Retina (tissue), 1 donor: Measurements from ENCODE around the gene TMEM266.

Experiments used
- DNase-seq: peaks from one replicate; pipeline ENCODE4 v3.0.0-alpha.2; 2016

TMEM266 gene

DNA sequence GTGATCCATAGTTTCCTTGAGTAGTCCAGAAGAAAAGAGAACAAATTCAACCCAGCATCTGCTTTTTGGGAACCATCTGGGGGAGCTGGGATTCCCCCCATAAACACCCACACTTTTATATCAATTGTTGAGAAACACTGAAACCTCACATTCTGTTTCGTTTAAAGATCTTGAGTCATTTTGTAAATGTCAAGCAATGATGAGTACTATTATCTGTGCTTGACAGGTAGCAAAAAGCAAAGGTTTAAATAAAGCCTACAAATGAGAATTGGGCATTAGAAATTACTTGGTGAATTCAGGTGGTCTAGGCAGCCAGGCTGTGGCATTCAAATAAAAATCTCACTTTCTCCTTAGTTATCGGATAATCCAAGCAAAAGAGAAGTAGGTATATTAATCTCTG, 75.7 kb downstream of the TMEM266 start:
- no peak for DNase-seq

DNA sequence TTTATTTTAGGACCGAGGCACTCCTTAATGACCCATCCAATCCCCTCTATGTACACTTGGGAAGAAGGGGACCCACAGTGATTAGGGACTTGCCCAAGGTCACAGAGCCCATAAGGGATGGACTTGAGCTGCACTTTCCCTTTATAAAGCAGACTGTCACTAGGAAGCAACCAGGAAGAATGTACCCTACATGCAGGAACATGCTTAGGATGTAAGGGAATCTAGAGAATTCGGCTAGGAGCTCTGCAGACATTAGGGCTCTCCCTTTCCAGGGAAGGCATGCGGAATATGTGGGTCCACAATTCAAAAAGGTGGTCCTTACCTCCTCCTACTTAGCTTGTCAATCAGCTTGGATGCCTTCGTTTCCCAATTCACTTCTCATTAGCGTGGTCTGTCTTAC, 78.7 kb downstream of the TMEM266 start:
- DNase-seq: no peak

DNA sequence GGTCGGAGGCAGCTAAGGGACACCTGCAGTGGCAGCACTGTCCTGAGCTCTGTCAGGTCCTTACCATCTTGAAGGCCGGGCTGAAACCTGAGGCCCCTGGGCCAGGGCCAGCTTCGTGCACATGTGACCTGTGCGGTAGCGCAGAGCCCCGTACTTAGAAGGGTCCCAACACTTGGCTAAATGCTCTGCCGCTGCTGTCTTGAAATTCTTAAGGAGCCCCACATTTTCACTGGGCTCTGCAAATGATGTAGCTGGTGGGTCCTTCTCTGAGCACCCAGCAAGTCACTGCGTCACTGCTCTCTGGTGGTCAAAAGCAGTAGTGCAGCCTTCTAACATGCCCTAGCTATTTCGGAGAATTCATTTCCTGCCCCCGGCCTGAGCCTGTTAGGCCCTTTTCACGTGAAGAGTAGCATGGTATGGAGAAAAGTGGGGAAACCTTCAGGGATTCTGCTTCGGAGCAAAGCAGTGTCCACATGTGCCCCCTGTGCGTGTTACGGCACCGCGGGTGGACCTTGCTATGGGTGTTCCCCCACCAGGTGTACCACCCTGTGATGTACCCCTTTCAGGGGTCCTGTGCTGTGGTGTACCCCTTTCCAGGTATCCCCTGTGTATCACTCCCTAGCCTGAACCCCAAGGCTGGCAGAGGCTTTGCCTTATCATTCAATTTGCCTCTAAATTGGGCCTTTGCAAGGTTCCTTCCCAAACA, 79.7 kb downstream of the TMEM266 start:
- DNase-seq: peak; percentile 86

DNA sequence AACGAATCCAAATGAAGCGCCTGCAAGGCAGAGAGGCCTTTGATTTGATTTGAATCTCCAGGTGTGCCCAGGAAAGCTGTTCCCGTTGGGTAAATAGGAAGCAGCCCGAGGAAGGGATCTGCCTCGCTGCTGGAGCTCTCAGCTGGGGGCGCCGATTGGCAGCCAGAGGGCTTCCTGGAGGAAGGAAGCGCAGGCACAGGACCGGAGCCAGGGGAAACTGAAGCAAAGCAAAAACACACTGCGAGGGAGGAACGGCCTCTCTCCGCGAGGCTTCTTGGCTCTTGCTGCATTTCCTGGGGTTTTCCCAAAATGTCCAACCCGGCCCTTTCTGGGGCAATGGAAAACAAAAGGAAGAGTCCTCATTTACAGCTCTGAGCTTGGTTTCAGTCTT, 80.3 kb downstream of the TMEM266 start:
- no peak for DNase-seq

DNA sequence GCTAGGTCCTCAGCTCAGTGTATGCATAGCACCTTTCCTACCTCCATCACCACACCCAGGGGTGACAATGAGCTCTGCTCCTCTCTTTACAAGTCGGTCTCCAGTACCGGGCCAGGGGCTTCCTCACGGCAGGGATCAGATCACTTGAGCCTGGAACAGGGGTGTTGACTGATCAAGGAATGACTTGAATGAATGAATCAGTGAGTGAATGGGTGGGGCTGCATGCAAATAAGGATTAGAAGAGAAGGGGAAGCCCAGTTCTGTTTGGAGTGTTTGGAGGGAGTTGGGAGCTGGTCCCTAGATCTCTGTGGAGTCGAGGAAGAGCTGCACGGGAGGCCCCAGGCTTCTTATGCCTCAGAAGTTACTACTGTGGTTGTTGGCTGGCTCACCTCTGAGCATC, 87.0 kb downstream of the TMEM266 start:
- no peak for DNase-seq

DNA sequence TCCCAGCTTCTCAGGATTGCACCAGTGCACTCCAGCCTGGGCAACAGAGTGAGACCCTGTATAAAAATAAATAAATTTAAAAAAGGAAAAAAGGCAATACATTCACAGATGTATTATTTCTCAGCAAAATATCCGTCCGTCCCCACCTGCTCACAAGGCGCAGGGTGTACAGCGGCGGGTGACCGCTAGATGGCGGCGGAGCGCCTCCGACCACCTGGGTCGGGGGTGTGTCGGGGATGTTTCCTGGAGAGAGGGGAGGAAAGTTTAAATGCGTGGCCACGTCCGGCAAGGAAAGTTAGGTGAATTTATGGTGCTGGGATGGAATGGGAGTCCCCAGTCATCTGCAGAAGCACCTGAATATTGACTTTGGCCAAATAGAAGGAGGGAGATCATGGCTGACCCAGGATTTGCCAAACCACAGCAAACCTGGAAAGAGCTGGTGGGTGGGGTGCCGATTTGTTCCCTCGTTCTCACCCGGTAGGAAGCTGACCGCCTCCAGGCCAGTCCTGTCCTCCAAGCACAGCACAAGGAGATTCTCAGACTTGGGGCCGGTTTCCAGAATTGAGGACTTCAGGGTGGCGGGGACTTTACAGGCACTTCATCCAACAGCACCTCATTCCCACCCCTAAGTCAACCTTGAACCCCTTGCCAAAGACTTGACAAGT, 88.3 kb downstream of the TMEM266 start:
- DNase-seq: peak; percentile 70

DNA sequence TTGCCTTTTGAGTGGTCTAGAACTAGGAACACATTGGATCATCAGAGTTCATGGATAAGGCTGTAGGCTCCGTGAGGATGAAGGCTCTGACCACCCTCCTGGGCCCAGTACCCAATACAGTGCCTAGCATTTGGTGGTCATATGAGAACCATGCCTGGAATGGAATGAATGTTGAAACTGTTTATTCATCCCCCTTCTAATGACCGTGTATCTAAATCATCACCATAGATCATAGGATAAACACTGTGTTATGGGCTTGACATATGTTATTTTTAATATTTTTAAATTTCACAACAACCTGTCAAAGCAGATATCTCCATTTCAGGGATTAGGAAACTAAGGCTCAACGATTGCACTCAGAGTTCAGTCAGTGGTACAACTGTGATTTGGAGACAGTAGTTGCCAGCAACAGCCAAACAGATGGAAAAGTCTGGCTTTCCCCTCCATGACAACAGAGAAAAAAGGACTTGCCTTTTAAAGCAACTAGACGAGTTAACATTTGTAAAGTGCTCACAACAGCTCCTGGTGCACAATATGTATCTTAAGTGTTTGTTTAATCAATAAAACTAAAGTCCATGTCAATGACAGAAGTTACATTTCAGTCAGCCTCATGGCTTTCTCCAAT, 89.6 kb downstream of the TMEM266 start:
- DNase-seq: no peak

DNA sequence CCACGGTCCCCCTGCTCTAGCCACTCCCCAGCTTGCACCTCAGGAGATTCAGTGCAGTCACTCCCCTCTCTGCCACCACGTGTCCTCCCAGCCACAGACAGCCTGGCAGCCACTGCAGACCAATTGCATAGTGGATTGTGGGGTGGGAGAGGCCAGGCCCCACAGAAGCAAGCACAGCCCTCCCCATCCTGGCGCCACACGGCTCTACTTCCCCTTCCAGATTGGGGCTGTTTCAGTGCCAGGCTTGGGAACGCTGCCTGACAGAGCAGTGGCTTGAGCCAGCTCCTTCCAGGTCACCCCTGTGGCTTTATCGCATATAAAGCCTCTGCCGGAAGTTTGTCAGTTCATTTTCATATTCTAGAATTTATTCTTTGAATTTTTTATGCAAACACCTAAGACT, 90.7 kb downstream of the TMEM266 start:
- DNase-seq: peak; percentile 43

DNA sequence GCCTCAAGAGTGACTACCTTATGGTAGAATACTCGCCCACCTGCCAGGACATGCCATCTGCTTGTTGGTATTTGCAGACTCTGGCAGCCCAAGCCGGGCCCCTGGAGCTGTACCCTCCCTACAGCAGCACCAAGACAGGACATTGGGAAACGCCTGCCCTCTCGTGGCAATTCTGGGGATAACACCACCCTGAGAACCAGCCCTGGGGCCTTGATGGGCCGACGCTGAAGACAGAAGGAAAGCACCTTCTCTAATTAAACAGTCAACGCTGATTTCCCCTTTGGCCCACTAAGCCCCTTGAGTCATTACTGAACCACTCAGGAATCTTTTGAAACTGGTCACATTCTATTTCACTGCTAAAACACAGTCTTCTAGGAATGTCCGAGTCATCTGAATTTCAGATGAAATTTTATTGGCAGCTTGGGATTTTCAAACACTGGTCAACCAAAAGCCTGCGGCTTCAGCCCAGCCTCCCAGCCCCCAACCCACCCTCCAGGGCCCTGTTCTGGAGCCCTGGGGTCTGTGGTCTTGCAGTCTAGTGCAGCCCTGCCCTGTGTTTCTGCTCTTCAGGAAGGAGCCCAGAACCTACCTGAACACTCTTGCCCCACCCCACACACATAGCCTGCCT, 91.3 kb downstream of the TMEM266 start:
- peak; percentile 89 for DNase-seq

DNA sequence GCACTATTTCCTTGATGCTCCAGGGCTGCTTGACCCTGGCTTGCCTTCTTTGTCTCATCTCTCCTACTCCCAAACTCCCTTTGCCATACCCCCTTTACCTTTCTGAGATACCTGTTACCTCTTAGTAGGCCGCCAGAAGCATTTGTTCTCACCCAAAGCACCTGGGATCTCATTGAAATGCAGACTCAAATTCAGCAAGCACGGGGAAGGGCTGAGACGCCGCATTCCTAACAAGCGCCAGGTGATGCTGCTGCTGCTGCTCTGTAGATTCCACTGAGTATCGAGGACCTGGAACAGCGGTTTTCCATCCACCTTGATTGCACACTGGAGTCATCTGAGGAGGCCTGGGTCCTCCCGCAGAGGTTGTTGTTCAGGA, 91.8 kb downstream of the TMEM266 start:
- DNase-seq: no peak

DNA sequence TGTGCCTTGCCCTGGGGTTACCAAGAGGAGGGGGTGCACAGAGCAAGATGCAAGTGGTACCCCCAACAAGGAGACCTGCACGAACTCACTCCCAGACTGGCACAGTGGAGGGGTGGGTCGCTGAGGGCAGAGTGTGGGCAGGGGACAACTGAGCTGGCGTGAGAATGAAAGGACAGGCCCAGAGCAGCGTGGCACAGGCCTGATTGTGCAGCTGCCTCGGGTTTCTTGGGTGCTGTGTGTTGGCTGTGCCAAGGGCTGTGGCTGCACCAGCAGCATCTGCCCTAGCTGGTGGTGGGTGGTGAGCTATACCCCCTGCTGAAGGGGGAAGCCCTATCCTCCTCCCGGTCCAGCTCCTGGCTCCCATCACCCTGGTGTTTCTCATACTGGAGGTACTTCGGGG, 92.4 kb downstream of the TMEM266 start:
- DNase-seq: no peak

DNA sequence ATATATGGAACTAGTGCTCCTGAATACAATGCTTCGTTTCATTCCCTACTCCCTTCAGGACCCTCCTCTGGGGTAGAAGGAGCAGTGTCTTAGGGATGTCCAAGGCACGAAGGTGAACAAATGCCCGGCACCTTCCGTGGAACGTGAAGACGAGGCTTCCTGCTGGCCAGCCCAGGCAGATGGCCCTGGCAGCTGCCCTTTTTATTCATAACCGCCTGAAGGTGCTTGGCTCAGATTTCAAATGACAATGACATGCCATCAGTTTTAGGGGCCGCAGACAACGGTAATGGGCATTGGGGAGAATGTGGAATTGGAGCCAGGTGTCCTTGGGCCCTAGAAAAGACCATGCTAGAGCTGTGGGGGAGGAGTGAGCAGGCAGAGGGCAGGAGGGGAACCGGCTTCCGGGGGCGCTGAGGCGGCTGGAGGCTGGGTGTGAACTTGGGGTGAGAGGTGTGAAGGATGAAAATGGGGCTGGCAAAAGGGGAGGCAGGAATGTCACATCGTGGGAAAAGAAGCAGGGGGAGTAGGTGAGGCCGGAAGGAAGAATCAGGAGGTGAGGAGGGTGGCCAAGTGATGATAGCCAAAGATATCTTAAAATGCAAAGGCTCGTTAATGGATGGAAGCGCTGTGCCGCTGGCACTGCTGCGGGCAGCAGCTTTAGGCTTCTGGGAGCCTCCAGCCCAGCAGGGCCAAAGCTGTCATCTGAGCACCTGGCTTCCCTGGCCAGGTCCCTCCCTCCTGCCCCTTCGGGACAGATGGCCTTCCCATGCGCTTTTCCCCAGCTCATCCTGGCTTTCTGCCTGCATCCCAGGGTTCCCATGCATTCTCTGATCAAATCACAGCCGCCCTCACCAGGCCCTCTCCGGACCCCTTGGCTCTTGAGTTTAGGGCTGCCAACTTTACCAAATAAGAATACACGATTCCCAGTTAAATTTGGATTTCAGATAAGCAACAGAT, 93.7 kb downstream of the TMEM266 start:
- DNase-seq: no peak

DNA sequence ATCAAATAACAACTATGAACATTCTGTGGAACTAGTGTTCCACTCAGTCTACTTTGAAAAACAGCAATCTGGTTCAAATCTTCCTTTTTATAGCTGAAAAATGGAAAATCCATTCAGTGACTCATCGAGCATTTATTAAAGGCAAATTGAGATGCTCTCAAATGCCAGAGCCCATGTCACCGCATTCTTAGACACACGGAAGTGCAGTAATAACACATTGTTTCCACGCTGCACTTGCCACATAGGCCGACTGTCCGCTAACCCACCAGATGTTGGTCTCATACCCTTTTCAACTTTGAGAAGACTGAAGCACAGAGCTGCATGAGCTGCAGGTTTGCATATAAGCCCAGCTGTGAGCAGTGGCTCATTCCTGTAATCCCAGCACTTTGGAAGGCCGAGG, 95.9 kb downstream of the TMEM266 start:
- no peak for DNase-seq

DNA sequence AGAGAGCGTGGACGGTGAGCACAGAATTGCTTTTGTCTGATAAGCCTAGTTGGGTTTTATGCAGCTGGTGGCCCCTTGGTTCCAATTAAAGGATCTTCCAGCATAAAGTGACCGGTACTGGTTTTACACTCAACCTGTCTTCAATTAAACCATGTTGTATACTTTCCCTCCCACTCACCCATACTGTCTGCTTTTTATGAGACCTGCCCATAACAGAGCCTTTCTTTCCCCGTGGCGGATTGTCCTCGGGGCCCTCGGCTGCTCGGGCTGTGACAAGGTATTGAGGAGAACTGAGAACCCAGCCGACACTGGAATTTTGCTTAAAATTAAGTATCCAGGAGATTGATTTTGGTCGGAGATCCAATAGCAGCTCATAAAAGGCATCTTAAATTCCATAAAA, 98.4 kb downstream of the TMEM266 start:
- no peak for DNase-seq

DNA sequence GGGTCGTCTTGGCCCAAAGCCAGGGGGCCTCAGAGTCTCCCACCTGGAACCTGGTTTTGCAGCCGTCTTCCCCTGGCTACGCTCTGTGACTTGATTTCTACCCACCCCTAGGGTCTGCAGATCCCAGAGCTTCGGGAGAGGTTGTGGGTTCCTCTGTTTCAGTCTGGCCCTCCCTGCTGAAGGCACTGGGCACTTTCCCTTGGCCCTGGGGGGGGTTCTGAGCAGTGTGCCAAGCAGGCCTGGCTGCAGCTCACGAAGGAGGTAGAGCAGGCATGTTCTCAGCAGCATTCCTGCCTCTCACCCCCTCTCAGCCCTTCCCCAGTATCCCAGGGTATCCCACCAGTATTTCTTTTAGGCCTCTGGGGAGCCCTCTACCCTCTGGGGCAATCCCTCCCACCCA, 99.0 kb downstream of the TMEM266 start:
- DNase-seq: no peak

DNA sequence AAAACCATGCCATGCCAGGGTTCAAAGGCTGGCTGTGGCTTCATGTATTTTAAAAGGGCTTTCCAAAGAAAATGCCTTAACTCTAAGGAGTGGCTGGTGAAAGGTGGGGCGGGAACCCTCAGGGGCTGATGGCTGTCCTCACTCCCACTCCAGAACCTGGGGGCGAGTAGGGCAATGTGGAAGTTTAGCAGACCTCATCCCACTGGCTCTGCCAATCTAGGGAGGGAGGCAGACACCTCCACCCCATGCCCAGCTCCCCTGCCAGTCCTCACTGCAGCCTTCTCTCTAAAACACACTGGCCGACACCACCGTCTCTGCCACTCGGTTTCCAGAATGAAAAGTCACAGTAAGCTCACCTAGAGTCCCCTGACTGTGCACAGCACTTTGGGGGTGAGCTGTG, 99.5 kb downstream of the TMEM266 start:
- no peak for DNase-seq

DNA sequence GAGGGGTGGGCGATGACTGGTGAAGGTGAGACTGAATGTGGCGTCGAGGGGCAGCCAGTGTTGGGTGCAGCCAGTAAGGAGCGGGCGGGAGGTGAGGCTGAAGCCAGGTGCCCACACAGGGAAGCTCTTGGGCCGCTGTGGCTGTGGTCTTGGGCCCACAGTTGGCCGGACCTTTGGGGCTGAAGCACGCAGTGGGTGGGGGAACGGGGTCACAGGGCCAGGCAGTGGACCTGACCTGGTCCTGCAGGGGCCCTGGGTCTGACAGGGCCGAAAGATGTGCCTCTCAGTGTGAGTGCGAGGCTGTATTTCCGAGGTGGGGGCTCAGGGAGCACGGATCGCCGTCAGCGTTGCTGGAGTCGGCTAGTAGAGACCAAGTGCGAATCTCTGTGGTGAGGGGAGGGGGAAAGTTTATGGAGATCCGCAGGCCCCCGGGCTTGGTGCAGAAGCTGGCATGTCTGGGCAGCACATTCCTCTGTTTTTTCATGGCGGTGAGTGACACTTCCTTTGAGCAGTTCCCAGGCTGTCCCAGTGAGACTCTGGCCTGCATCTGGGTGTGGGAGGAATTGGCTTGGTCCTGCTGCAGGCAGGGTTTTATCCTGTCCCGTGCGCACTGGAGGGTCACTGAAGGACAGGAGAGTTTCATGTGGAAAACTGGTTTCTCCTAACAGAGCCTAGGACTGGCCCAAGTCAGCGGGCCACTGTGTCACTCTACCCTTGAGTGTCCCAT, 100.8 kb downstream of the TMEM266 start:
- no peak for DNase-seq

DNA sequence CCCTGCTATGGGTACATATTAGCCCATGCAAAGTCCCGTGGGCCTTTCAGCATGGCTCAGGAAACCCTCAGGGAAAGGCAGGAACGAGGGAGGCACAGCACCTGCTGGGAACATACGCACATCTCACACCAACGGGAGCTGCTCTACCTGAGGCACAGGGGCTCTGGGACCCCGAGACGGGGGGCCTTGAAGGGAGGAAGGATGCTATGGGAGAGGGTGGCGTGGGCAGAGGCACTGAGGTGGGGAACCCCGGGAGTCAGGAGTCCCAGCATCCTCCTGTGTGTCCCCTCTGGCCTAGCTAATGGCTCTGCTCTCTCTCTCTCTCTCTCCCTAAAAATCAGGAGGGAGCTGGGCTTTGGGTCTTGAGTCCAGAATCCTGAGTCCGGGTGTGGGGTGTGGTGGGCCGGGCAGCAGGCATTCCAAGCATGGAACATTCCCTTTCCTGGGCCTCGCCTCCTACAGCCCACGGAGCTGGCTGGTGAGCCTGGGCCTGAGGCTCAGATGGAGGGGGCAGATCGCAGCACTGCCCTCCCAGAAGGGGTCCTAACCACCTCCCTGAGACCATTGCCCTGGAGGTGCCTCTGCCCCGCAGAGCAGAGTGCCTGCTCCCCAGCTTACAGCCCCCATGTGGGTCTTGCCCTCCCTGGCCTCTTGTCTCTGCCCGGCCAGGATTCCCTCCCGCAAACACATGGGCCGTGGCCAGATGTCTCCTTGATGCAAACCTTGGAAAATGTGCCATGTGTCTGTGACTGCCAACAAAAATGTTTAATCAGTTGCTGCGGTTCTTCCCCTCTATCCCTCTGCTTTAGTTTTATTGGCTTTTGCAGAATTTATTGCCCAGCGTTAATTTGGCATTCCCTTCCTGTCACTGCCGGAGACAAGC, 101.6 kb downstream of the TMEM266 start:
- DNase-seq: no peak

DNA sequence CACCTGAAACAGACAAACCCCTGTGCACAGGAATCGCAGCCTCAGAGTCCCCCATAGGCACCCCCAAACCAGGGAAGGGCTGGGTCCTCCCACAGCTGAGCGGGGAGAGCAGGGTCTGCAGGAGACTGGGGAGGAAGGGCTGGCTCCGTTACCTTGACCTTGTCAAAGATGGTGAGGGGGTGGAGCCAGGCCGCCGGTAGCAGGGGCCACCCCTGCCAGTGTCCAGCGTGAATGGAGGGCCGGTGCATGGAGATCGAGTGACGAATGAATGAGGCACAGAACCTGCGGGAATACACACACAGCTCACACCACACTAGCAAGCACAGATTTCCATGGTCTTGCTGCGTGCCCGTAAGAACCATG, 102.2 kb downstream of the TMEM266 start:
- DNase-seq: no peak

DNA sequence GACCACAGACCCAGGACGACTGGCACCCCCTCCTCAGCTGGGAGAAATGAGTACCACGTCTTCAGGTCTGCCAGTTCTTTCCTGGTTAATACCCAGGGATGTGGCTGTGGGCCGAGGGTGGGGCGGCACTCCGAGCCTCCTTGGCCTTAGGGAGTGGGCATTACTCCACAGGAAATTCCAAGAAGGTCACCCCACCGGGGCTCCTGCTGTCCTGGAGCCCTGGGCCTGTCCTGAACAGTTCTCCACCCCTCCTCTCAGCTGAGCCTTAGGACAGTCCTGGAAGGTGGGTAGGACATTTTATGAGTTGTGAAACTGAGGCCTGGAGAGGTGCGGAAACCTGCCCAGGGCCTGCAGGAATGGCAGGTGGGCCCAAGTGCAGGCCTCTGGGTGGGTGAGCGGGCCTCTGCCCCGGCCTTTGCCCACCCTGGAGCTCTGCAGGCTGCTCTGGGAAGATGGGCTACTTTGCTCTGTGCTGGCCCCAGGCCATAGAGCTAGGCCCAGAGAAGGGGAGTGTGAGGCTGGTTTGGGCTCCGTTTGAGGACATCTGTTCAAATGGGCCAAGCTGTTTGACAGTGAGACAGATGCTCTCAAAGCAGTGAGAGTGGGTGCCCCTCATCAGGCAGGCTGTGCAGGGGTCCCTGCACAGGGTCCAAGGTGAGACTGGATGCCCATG, 103.1 kb downstream of the TMEM266 start:
- DNase-seq: no peak
